Measurements from ENCODE around the gene TMEM205.
"Not testable (repeated sequence)": the region's sequence is repeated elsewhere in the genome, so short reads cannot be mapped to it uniquely, and the experiment has no call there.

Gene TMEM205

GRCh38 chr19:11373166-11373884 is 27.3 kb upstream of the TMEM205 start:
- DNase-seq (ENCODE audit: extremely low read depth in 1 of 2, low read depth in 1 of 2), result no peak

DNA sequence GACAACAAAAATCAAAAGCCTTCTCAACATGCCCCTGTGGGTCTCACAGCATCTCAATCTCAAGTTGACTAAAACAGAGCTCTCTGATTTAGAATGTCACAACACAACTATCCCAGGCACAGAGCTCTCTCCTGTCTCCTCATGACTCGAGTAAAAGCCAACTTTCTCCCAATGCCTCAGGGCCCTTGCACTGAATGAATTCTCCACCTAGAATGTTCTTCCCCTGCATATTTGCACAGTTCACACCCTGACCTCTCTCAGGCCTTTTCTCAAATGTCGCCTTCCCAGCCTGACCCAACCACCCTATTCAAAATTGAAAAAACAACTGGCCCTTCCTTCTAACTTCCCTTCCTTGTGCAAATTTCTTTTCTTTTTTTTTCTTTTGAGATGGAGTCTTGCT is 24.7 kb upstream of the TMEM205 start:
- no peak for DNase-seq (ENCODE audit: extremely low read depth in 1 of 2, low read depth in 1 of 2)

DNA sequence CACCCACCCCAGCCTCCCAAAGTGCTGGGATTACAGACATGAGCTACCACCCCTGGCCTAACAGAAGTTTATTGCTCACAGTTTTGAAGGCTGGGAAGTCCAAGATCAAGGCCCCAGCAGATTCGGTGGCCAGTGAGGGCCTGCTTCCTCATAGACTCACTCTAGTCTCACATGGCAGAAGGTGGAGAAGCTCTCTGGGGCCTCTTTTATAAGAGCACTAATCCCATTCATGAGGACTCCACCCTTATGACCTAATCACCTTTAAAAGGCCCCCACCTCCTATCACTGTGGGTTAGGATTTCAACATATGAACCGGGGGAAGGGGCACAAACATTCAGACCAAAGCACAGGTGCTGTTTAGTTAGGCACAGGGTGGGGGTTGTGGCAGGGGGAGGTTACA is 21.5 kb upstream of the TMEM205 start:
- DNase-seq (ENCODE audit: extremely low read depth in 1 of 2, low read depth in 1 of 2), result no peak

DNA sequence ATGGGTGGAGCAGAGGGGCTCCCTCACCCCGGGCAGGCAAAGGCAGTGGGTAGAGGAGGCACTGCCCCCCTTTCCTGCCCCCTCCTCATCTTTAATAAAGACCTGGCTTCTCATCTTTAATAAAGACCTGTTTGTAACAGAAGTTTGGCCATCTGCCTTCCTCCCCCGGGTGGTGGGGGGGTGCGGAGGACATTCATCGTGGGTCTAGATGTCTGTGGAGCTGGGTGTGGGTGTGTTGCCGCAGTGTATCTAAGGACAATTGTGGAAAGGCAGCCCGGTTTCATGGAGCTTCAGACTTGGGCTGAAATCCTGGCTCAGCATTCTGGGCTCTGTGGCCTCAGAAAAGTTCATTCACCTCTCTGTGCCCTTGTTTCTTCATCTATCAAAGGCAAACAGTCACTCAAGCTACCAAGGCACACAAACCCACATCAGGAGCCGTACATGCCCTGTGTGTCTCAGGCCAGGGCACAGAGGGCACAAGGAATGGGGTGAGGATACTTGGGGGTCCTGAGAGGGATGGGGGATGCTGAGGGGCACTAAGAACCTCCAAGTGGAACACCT is 19.6 kb upstream of the TMEM205 start:
- no peak for DNase-seq (ENCODE audit: extremely low read depth in 1 of 2, low read depth in 1 of 2)

- no peak for DNase-seq (ENCODE audit: extremely low read depth in 1 of 2, low read depth in 1 of 2)
Measured at GRCh38 chr19:11364935-11365334, 18.9 kb upstream of the TMEM205 start.

- no peak for DNase-seq (ENCODE audit: extremely low read depth in 1 of 2, low read depth in 1 of 2)
Measured at GRCh38 chr19:11364296-11364904, 18.3 kb upstream of the TMEM205 start.

DNA sequence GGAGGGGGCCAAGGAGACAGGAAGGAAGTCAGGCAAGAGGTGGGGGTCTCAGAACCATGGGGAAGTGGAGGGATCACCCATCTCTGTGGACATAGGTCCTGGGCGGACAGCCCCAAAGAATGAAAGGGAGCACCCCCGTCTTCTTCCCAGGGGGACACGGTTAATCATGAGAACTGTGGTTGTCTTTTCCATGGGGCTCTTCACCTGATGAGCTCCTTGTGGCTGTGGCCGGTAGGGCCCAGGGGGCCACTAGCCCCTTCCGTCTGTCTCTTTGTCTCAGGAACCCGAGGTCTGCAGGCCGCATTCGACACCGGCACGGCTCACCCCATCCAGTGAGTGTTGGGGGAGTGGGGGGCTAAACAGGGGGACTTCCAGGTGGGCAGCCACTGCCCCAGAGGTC is 17.8 kb upstream of the TMEM205 start:
- DNase-seq (ENCODE audit: extremely low read depth in 1 of 2, low read depth in 1 of 2), result no peak

DNA sequence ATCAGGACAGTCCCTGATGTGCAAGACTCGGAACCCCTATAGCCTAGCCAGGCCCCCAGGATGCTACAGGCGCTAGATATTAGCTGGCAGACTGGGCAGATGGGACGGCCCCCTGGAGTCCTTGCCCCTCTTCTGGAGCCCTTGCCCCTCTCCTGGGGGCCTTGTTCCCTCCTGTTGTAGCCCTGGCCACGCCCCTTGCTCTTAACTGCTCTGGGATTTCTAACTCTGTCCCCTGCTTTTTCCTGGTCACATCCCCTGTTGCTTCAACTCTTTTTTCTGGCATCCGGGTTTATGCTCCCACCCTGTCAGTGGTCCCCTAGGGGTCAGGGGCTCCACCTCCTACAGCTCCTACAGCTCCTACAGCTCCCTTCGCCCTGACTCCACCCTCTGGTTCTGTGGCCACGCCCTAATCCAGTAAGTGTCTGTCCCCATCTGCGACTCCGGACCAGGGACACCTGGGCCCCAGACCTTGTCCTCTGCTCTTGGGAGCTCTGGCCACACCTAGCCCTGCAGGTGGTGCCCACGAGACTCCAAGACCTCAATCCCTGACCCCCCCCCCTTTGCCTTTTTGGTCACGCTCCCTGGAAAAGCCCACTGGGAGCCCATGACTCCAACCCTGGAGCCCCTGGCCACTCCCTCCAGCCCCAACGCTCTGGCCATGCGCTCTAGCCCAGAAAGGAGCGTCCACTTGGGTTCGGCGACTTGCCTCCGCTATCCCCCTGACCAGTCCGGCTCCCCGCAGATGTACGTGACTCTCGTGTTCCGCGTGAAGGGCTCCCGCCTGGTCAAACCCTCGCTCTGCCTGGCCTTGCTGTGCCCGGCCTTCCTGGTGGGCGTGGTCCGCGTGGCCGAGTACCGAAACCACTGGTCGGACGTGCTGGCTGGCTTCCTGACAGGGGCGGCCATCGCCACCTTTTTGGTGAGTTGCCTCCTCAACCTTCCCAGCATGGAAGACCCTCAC is 16.0 kb upstream of the TMEM205 start:
- DNase-seq (ENCODE audit: extremely low read depth in 1 of 2, low read depth in 1 of 2), result no peak

- DNase-seq (ENCODE audit: extremely low read depth in 1 of 2, low read depth in 1 of 2), result no peak
Measured at GRCh38 chr19:11361037-11361770, 15.1 kb upstream of the TMEM205 start.

GRCh38 chr19:11359421-11359820 is 13.4 kb upstream of the TMEM205 start:
- no peak for DNase-seq (ENCODE audit: extremely low read depth in 1 of 2, low read depth in 1 of 2)

DNA sequence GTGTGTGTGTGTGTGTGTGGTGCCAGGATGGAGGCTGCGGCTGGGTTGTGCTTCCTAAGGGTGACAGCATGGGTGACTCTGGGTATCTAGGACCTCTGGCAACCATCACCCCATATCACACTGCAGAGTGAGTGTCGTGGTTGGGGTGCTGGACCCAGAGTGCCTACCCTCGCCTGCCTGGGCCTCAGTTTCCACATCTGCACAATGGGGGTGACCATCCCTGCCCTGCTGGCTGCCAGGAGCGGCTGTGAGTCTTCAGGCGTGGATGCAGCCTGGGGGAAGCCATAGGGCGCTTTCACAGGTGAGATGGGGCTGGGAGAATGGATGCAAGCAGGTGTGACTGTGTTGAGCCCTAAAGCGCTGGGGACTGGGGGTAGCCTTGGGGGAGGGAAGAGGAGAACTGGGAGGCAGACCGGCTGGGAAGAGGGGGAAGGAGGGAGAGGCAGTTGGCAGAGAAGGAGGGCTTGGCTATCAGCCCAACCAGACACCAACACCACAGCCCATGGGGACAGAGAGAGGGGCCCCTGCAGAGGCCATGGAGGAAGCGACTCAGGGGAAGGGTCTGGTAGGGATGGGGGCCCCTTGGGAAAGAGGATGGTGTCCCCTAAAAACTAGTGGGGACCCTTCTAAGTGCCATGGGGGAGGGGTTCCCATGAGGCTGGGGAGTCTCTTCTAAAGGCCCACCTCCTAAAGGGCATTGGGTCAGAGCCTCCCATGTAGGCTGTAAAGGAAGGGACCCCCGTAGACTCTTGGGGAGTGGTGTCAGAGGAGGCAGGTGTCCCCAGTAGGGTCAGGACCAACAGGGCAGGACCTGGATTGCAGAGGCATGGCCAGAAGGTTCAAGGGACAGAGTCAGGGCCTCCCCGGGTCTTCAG is 10.8 kb upstream of the TMEM205 start:
- no peak for DNase-seq (ENCODE audit: extremely low read depth in 1 of 2, low read depth in 1 of 2)

DNA sequence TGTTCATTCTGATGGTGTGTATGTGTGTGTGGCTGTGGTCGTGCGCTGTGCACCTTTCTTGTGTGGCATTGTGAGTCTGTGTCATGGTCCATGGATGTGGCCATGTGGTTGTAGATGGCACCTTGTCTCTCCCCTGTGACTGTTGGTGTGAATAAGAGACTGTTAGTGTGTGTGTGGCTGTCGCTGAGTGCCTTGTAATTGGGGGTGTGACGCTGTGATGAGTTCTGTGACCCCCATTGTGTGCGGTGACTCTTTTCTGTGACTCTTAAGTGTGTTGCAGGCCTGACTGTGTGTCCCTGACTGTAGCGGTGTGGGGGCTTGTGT is 10.0 kb upstream of the TMEM205 start:
- DNase-seq (ENCODE audit: extremely low read depth in 1 of 2, low read depth in 1 of 2), result no peak

- DNase-seq (ENCODE audit: extremely low read depth in 1 of 2, low read depth in 1 of 2), result peak; percentile 59 to 77
Measured at GRCh38 chr19:11355160-11356073, 9.3 kb upstream of the TMEM205 start, which contains the start of gene PLPPR2. PLPPR2 (plus strand) TSS chr19:11355432; CDS start chr19:11357674, 2,242 bp downstream.

DNA sequence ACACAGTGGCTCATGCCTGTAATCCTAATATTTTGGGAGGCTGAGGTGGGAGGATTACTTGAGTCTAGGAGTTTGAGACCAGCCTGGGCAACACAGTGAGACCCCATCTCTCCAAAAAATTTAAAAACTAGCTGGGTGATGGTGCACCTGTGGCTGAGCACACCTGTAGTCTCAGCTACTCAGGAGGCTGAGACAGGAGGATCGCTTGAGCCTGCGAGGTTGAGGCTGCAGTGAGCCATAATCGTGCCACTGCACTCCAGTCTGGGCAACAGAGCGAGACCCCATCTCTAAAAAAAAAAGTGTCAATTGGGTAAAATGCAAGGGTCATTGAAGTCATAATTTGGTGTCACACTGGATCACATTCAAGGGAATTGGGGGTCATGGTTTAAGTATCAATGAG is 8.0 kb upstream of the TMEM205 start:
- DNase-seq (ENCODE audit: extremely low read depth in 1 of 2, low read depth in 1 of 2), result not testable (repeated sequence)

- no peak for DNase-seq (ENCODE audit: extremely low read depth in 1 of 2, low read depth in 1 of 2)
Measured at GRCh38 chr19:11349171-11349570, 3.1 kb upstream of the TMEM205 start.

GRCh38 chr19:11347546-11348039 is 1.5 kb upstream of the TMEM205 start:
- DNase-seq (ENCODE audit: extremely low read depth in 1 of 2, low read depth in 1 of 2), result no peak

- DNase-seq (ENCODE audit: extremely low read depth in 1 of 2, low read depth in 1 of 2), result no peak
Measured at GRCh38 chr19:11345122-11345803, 805 bp downstream of the TMEM205 start.

DNA sequence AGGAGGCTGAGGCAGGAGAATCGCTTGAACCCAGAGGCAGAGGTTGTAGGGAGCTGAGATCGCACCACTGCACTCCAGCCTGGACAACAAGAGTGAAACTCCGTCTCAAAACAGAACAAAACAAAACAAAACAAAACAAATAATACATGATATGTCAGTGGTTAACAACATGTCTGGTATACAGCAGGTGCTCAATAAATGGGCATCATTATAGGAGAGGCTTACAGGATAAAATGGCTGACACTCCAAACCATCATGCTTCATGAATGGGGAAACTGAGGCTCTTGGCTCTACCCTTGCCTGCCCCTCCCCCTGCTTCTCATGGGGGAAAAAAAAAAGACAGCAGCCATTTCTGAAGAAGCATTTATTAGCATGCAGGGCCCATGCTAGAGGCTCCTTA is 3.6 kb downstream of the TMEM205 start:
- no peak for DNase-seq (ENCODE audit: extremely low read depth in 1 of 2, low read depth in 1 of 2)

Data from stimulated activated CD8-positive, alpha-beta memory T cell treated with anti-CD3 and anti-CD28 coated beads, Interleukin-7, amount 100 ng/mL, for 48 hours (primary cell).